ENCODE data around the gene BGLAP.
A peak's percentile ranks its signal among the peaks of the same experiment; 100 is the strongest.

The BGLAP gene

DNA sequence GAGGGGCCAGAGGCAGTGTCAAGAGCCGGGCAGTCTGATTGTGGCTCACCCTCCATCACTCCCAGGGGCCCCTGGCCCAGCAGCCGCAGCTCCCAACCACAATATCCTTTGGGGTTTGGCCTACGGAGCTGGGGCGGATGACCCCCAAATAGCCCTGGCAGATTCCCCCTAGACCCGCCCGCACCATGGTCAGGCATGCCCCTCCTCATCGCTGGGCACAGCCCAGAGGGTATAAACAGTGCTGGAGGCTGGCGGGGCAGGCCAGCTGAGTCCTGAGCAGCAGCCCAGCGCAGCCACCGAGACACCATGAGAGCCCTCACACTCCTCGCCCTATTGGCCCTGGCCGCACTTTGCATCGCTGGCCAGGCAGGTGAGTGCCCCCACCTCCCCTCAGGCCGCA is at the start of gene BGLAP:
BGLAP (plus strand) TSS at position 259 of the 400 bp plus-strand sequence; CDS start at position 307, 48 bp downstream.
- Histone ChIP-seq H3K36me3 (ENCODE audit: insufficient read depth, low read length) (peaks cover 29% of the 10 kb centered on the region), H3K4me1 (ENCODE audit: insufficient read depth, low read length) (no peaks in the 10 kb centered on the region), H2AFZ (ENCODE audit: low read depth, low read length) (no peak within 1 kb of the TSS), H3K27me3 (ENCODE audit: insufficient read depth, low read length) (no peaks in the 10 kb centered on the region), H3K4me3 (ENCODE audit: low read length) (no peak within 1 kb of the TSS), H3K9me3 (ENCODE audit: low read length) (no peaks in the 10 kb centered on the region)

DNA sequence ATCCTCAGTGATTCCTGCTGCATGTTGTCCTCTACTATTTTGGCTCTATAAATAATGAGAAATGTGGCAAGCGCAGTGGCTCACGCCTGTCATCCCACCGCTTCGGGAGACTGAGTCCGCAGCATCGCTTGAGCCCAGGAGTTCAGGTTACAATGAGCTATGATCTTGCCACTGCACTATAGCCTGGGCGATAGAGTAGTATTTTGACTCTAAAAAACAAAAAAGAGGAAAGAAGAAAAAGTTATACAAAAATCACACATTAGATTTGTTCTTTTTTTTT is 48.8 kb upstream of the BGLAP start:
- Histone ChIP-seq H3K9me3 (ENCODE audit: low read length) (peaks cover 2% of the 10 kb centered on the region), H2AFZ (ENCODE audit: low read depth, low read length) (peak overlapping the region; percentile 59), H3K4me1 (ENCODE audit: insufficient read depth, low read length) (peaks cover 8% of the 10 kb centered on the region), H3K27me3 (ENCODE audit: insufficient read depth, low read length) (no peaks in the 10 kb centered on the region), H3K36me3 (ENCODE audit: insufficient read depth, low read length) (no peaks in the 10 kb centered on the region), H3K4me3 (ENCODE audit: low read length) (no peak overlapping the region)

DNA sequence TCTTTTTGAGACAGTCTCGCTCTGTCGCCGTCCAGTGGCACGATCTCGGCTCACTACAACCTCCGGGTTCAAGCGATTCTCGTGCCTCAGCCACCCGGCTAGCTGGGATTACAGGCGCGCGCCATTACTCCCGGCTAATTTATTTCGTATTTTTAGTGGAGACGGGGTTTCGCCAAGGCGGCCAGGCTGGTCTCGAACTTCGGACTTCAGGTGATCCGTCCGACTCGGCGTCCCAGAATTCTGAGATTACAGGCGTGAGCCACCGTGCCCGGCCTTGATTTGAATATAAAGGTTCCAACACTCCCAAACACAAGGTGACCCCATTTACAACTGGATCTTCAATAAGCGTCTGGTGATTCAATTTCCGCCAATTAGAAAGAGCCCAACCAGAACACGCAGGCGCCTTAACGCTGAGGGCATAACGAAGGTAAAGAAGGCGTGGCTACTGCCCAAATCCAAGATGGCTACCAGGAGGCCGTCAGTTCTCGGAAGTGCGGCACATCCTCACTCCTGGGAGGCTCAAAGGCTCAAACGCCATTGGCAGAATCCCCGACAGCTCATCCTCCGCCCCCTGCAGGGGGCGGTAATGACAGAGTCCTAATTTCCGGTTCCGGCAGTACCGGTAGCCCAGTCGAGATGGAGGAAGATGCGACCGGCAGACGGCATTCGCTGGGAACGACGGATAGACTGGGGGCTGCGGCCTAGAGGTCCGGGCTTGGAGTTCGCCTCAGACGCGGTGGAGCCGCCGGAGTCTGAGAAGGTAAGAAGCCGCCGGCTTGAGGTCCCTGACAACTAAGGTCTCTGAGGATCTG is 48.3 kb upstream of the BGLAP start, which contains the start of gene SLC25A44:
SLC25A44 (plus strand) TSS at position 617 of the 812 bp plus-strand sequence. CDS start 5,744 bp downstream, outside the sequence.
- H3K4me1 ChIP-seq (ENCODE audit: insufficient read depth, low read length) = peaks cover 8% of the 10 kb centered on the region
- H3K36me3 ChIP-seq (ENCODE audit: insufficient read depth, low read length) = no peaks in the 10 kb centered on the region
- peaks cover 2% of the 10 kb centered on the region for H3K9me3 ChIP-seq (ENCODE audit: low read length)
- no peaks in the 10 kb centered on the region for H3K27me3 ChIP-seq (ENCODE audit: insufficient read depth, low read length)
- peak within 1 kb of the TSS; percentile 79 for H3K4me3 ChIP-seq (ENCODE audit: low read length)
- H2AFZ ChIP-seq (ENCODE audit: low read depth, low read length) = peak within 1 kb of the TSS; percentile 59

DNA sequence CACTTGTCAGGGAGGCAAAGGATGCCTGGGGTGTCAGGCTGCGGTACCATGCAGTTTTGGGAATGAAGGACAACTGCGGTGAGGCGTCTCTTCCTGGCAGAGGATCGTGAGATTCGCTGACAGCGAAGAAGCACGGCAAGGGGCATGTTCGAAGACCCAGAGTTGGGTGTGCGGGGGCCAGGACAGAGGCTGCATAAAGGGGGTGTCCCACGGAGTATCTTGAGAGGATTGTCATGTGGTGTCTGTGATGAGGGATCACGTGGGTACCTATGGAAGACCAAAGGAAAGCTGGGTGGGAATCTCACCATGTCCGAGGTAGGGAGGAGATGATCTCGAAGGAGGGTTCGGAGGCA is 47.7 kb upstream of the BGLAP start:
- Histone ChIP-seq H3K4me3 (ENCODE audit: low read length) (peak overlapping the region; percentile 79), H3K27me3 (ENCODE audit: insufficient read depth, low read length) (no peaks in the 10 kb centered on the region), H3K9me3 (ENCODE audit: low read length) (no peaks in the 10 kb centered on the region), H3K4me1 (ENCODE audit: insufficient read depth, low read length) (peaks cover 8% of the 10 kb centered on the region), H2AFZ (ENCODE audit: low read depth, low read length) (no peak overlapping the region), H3K36me3 (ENCODE audit: insufficient read depth, low read length) (no peaks in the 10 kb centered on the region)

DNA sequence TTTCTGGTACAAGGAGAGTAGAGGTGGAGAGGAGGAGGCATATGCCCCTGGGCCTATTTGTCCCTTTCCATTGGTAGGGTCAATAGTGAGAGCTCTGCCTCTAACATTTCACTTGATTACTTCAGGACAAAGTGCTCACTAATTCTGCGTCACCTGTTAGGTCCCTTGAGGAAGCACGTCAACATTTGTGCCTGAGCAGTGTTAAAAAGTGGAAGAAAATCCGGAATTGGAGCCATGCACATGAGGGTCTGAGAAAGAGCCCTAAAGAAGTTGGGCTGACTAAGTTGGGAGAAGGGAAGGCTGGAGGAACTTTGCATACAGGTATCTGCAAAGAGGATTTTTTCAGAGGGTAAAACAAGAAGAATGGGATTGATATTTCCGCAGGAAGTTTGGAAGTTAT is 46.1 kb upstream of the BGLAP start:
- H3K4me1 ChIP-seq (ENCODE audit: insufficient read depth, low read length) = peaks cover 8% of the 10 kb centered on the region
- no peak overlapping the region for H3K4me3 ChIP-seq (ENCODE audit: low read length)
- no peaks in the 10 kb centered on the region for H3K9me3 ChIP-seq (ENCODE audit: low read length)
- H2AFZ ChIP-seq (ENCODE audit: low read depth, low read length) = no peak overlapping the region
- no peaks in the 10 kb centered on the region for H3K27me3 ChIP-seq (ENCODE audit: insufficient read depth, low read length)
- H3K36me3 ChIP-seq (ENCODE audit: insufficient read depth, low read length) = peaks cover 10% of the 10 kb centered on the region

DNA sequence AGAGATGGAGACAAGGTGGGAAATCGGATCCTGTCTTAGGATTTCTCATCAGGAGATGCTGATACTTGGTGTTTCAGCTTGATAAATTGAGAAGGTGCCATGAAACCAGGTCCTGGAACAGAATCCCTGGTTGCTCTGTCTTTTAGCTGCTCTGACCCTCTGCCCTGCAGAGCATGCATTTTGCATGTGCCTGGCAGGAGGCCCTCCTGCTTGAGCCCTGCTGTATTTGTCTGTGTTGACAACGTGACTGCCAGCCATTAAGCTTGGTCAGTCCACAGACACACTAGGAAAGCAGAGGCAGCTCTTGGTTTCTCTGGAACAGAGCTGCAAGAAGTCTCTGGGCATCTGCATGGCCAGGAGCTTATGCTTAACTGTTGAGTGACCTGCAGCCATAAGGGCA is 45.5 kb upstream of the BGLAP start:
- no peaks in the 10 kb centered on the region for H3K27me3 ChIP-seq (ENCODE audit: insufficient read depth, low read length)
- no peak overlapping the region for H3K4me3 ChIP-seq (ENCODE audit: low read length)
- H3K9me3 ChIP-seq (ENCODE audit: low read length) = no peaks in the 10 kb centered on the region
- H3K36me3 ChIP-seq (ENCODE audit: insufficient read depth, low read length) = peaks cover 10% of the 10 kb centered on the region
- H2AFZ ChIP-seq (ENCODE audit: low read depth, low read length) = no peak overlapping the region
- peaks cover 8% of the 10 kb centered on the region for H3K4me1 ChIP-seq (ENCODE audit: insufficient read depth, low read length)

DNA sequence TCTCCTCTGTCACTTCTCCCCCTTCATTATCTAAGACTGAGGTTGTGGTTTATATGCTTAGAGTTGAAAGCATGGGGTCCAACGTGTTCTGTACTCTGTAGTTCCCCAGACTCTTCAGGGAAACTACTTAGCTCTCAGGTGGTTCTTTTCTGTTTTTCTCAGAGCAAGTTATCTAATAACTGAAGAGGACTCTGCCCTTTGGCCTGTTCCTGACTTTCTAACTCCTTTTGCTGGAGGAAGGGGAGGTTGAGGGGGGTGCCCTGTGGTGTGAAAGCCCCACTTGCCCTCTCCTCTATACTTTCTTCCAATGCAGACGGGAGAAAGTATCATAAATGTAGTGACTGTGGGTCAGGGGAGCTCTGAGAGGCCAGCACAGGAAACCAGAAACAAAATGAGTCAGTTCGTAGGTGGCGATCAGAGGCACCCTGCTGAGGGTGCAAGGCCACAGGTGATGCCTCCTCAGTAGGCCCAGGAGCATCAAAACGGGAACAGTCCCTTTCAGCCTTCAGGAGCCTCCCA is 43.1 kb upstream of the BGLAP start:
- no peak overlapping the region for H2AFZ ChIP-seq (ENCODE audit: low read depth, low read length)
- no peaks in the 10 kb centered on the region for H3K27me3 ChIP-seq (ENCODE audit: insufficient read depth, low read length)
- H3K4me1 ChIP-seq (ENCODE audit: insufficient read depth, low read length) = peaks cover 8% of the 10 kb centered on the region
- no peaks in the 10 kb centered on the region for H3K9me3 ChIP-seq (ENCODE audit: low read length)
- H3K4me3 ChIP-seq (ENCODE audit: low read length) = no peak overlapping the region
- H3K36me3 ChIP-seq (ENCODE audit: insufficient read depth, low read length) = peaks cover 15% of the 10 kb centered on the region

DNA sequence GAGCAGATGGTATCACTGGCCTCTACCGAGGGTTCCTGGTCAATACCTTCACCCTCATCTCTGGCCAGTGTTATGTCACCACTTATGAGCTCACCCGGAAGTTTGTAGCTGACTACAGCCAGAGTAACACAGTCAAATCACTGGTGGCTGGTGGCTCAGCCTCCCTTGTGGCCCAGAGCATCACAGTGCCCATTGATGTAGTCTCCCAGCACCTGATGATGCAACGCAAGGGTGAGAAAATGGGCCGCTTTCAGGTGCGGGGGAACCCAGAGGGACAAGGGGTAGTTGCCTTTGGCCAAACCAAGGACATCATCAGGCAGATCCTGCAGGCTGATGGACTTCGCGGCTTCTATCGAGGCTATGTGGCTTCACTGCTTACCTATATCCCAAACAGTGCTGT is 41.9 kb upstream of the BGLAP start:
- Histone ChIP-seq H2AFZ (ENCODE audit: low read depth, low read length) (no peak overlapping the region), H3K36me3 (ENCODE audit: insufficient read depth, low read length) (peaks cover 17% of the 10 kb centered on the region), H3K4me1 (ENCODE audit: insufficient read depth, low read length) (no peaks in the 10 kb centered on the region), H3K27me3 (ENCODE audit: insufficient read depth, low read length) (no peaks in the 10 kb centered on the region), H3K9me3 (ENCODE audit: low read length) (no peaks in the 10 kb centered on the region), H3K4me3 (ENCODE audit: low read length) (no peak overlapping the region)

DNA sequence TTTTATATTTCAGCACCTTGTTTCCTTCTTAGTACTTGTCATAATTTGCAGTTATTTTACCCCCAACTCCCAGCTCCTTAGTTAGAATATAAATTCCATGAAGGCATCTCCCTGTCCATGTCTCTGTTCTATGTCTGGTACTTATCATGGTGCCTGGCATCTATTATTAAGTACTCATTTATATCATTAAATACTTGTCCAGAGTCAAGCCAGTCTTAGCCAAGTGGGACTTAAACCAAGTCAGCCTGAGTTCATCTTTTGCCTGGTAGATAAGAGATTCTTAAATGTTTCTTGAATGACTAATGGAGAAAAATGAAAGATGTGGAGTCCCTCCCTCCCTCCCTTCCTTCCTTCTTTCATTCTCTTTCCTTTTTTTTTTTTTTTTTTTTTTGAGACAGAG is 38.7 kb upstream of the BGLAP start:
- Histone ChIP-seq H3K9me3 (ENCODE audit: low read length) (no peaks in the 10 kb centered on the region), H3K36me3 (ENCODE audit: insufficient read depth, low read length) (peaks cover 26% of the 10 kb centered on the region), H3K27me3 (ENCODE audit: insufficient read depth, low read length) (no peaks in the 10 kb centered on the region), H3K4me1 (ENCODE audit: insufficient read depth, low read length) (no peaks in the 10 kb centered on the region), H2AFZ (ENCODE audit: low read depth, low read length) (no peak overlapping the region), H3K4me3 (ENCODE audit: low read length) (no peak overlapping the region)

DNA sequence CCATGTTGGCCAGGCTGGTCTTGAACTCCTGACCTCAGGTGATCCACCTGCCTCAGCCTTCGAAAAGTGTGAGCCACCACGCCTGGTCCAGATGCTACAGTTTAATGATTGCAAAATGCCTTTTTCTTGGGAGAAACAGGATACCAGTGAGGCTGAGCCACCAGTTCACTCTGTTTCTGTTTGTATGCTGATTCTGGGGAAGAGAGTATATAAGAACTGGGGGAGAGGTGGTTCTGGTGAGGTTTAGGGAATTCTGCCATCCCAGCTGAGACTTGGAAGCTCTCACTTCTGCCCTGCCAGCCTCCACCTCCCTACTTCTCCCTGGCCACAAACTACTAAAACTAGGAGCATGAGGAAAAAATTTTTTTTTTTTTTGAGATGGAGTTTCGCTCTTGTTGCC is 37.3 kb upstream of the BGLAP start:
- H3K27me3 ChIP-seq (ENCODE audit: insufficient read depth, low read length) = no peaks in the 10 kb centered on the region
- H3K4me1 ChIP-seq (ENCODE audit: insufficient read depth, low read length) = no peaks in the 10 kb centered on the region
- peaks cover 27% of the 10 kb centered on the region for H3K36me3 ChIP-seq (ENCODE audit: insufficient read depth, low read length)

DNA sequence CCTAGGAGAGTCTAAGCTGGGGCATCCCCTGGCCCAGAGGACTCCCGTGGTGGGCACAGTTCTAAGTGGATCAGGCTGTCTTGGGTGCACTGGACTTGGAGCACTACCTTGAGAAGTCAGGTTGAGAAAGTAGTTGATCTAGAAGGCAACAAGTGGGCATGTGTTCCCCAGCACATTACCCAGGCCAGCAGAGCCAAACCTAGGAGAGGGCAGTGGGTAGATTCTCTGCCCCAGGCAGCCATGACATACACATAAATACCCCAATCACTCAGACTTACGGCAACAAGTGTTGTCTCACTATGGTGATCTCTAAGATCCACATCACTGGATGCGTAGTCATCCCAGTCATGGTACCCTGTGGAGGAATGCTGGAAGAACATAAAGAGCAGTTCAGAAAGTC is 30.7 kb upstream of the BGLAP start:
- Histone ChIP-seq H3K4me1 (ENCODE audit: insufficient read depth, low read length) (peaks cover 10% of the 10 kb centered on the region), H2AFZ (ENCODE audit: low read depth, low read length) (no peak overlapping the region), H3K9me3 (ENCODE audit: low read length) (no peaks in the 10 kb centered on the region), H3K27me3 (ENCODE audit: insufficient read depth, low read length) (no peaks in the 10 kb centered on the region), H3K36me3 (ENCODE audit: insufficient read depth, low read length) (peaks cover 39% of the 10 kb centered on the region), H3K4me3 (ENCODE audit: low read length) (no peak overlapping the region)

More for the DNA sequence above, 37.3 kb upstream of the BGLAP start:
- H2AFZ ChIP-seq (ENCODE audit: low read depth, low read length) = no peak overlapping the region
- no peaks in the 10 kb centered on the region for H3K9me3 ChIP-seq (ENCODE audit: low read length)
- no peak overlapping the region for H3K4me3 ChIP-seq (ENCODE audit: low read length)

DNA sequence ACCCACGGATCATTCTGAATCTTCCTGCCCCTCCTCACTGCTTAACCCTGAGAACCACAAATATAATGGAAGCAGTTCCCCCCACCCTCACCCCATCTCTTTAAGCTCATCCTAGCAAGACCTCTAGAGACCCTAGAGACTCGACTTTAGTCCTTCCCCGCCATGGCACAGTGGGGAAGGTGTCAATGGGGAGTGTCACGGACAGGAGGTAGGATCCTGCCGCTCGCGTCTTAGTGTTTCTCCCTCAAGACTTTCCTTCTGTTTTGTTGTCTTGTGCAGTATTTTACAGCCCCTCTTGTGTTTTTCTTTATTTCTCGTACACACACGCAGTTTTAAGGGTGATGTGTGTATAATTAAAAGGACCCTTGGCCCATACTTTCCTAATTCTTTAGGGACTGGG is 29.9 kb upstream of the BGLAP start:
- peaks cover 10% of the 10 kb centered on the region for H3K4me1 ChIP-seq (ENCODE audit: insufficient read depth, low read length)
- no peaks in the 10 kb centered on the region for H3K27me3 ChIP-seq (ENCODE audit: insufficient read depth, low read length)
- peak overlapping the region; percentile 90 for H2AFZ ChIP-seq (ENCODE audit: low read depth, low read length)
- peaks cover 36% of the 10 kb centered on the region for H3K36me3 ChIP-seq (ENCODE audit: insufficient read depth, low read length)
- H3K9me3 ChIP-seq (ENCODE audit: low read length) = no peaks in the 10 kb centered on the region
- peak overlapping the region; percentile 99 for H3K4me3 ChIP-seq (ENCODE audit: low read length)

DNA sequence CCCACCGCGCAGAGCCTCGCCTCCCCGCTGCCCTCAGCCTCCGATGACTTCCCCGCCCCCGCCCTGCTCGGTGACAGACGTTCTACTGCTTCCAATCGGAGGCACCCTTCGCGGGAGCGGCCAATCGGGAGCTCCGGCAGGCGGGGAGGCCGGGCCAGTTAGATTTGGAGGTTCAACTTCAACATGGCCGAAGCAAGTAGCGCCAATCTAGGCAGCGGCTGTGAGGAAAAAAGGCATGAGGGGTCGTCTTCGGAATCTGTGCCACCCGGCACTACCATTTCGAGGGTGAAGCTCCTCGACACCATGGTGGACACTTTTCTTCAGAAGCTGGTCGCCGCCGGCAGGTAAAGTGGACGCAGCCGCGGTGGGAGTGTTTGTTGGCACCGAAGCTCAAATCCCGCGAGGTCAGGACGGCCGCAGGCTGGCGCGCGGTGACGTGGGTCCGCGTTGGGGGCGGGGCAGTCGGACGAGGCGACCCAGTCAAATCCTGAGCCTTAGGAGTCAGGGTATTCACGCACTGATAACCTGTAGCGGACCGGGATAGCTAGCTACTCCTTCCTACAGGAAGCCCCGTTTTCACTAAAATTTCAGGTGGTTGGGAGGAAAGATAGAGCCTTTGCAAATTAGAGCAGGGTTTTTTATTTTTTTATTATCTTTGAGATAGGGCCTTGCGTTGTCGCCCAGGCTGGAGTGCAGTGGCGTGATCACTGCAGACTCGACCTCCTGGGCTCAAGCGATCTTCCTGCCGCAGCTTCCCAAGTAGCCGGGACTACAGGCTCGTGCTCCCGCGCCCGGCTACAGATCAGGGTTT is 28.9 kb upstream of the BGLAP start, which contains the start of gene PMF1:
PMF1 (plus strand) TSS at position 175 of the 811 bp plus-strand sequence; CDS start at position 184, 9 bp downstream.
- Histone ChIP-seq H3K36me3 (ENCODE audit: insufficient read depth, low read length) (peaks cover 31% of the 10 kb centered on the region), H3K4me1 (ENCODE audit: insufficient read depth, low read length) (peaks cover 10% of the 10 kb centered on the region), H3K4me3 (ENCODE audit: low read length) (peak within 1 kb of the TSS; percentile 99), H2AFZ (ENCODE audit: low read depth, low read length) (peak within 1 kb of the TSS; percentile 90), H3K9me3 (ENCODE audit: low read length) (no peaks in the 10 kb centered on the region), H3K27me3 (ENCODE audit: insufficient read depth, low read length) (no peaks in the 10 kb centered on the region)
